Measurements from ENCODE around the gene SRPK2.

The SRPK2 gene

DNA sequence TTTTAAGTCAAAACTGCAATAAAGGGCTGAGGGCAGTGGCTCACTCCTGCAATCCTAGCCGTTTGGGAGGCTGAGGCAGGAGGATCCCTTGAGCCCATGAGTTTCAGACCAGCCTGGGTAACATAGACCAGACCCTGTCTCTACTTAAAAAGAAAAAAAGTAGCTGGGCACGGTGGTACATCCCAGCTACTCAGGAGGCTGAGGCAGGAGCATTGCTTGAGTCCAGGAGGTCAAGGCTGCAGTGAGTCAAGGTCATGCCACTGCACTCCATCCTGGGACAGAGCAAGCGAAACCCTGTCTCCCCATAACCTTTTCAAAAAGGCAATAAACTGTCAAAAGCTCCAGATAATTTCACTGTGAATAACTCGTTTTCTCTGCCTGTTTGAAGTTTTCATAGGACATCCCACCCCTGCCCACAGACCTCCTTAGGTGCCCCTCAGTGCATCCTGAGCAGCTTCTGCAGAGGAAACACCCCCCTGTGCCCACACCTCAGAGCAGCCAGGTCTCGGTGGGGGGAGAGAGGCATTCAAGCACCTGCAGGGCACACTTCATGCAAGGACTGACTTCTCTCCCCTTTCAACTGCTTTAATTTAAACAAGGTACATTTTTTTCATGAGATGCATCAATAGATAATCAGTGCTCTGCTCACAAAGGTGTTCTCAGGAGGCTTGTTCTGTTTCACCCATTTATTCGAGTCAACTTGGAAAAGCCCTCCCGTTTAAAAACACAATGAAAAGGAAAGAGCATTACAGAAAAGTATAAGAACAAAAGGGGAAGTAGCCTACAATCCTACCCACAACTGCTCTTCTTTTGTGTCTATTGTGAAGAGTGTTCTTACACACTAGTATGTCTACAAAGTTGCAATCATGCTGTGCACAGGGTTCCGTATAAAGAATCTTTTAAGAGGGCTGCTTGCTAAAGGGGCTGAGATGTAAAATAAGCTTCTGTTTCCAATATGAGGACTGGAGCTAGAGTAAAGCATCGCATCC is 269.8 kb downstream of the SRPK2 start:
- peak in 1 of 2 experiments; percentile 75 for DNase-seq (ENCODE audit: low spot score in 2 of 2)
- in situ Hi-C loops (cut with MboI; ENCODE audit: low sequenced_read_pairs): no loop called here

DNA sequence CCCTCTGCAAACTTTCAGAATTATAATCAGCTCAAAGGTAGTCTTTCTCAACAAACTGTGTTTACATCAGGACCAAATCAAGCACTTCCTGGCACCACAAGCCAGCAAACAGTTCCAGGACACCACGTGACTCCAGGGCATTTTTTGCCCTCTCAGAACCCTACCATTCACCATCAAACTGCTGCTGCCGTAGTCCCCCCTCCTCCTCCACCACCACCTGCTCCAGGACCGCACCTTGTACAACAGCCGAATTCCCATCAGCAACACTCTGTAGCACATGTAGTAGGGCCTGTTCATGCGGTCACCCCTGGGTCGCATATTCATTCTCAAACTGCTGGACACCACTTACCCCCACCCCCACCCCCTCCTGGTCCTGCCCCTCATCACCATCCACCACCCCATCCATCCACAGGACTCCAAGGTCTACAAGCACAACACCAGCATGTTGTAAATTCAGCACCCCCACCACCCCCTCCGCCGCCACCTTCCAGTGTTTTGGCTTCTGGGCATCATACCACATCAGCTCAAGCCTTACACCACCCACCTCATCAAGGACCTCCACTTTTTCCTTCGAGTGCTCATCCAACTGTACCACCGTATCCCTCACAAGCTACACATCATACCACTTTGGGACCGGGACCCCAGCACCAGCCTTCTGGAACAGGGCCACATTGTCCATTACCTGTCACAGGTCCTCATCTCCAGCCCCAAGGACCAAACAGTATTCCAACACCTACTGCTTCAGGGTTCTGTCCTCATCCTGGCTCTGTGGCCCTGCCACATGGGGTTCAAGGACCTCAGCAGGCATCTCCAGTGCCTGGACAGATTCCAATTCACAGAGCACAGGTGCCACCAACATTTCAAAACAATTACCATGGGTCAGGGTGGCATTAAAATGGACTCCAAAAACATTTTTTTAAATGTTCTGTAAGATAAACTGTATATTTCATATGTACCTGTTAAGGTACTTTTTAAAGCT is 276.0 kb downstream of the SRPK2 start:
- Histone ChIP-seq H3K4me3 (no peak overlapping the region), H3K4me1 (peaks cover 12% of the 10 kb centered on the region), H3K36me3 (replicated peaks) (peaks cover 64% of the 10 kb centered on the region), H3K27me3 (ENCODE audit: low read depth) (no peaks in the 10 kb centered on the region), H3K9me3 (no peaks in the 10 kb centered on the region)
- in situ Hi-C loops (cut with MboI; ENCODE audit: low sequenced_read_pairs): no loop called here
- DNase-seq (ENCODE audit: low spot score in 2 of 2): no peak

More for the DNA sequence above, 269.8 kb downstream of the SRPK2 start:
- Histone ChIP-seq H3K4me1 (peaks cover 27% of the 10 kb centered on the region), H3K27me3 (ENCODE audit: low read depth) (no peaks in the 10 kb centered on the region), H3K4me3 (no peak overlapping the region), H3K36me3 (replicated peaks) (peaks cover 12% of the 10 kb centered on the region), H3K9me3 (no peaks in the 10 kb centered on the region)

DNA sequence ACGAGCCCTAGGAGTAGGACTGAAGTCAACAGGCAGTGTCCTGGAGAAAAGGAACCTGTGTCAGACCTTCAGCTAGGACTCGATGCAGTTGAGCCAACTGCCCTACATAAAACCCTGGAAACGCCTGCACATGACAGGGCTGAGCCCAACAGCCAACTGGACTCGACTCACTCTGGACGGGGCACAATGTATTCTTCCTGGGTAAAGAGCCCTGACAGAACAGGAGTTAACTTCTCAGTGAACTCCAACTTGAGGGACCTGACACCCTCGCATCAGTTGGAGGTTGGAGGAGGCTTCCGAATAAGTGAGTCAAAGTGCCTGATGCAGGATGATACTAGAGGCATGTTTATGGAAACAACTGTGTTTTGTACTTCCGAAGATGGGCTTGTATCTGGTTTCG is 281.3 kb downstream of the SRPK2 start:
- H3K4me3 ChIP-seq: no peak overlapping the region
- peaks cover 84% of the 10 kb centered on the region for H3K36me3 ChIP-seq (replicated peaks)
- H3K9me3 ChIP-seq: no peaks in the 10 kb centered on the region
- in situ Hi-C loops (cut with MboI; ENCODE audit: low sequenced_read_pairs): no loop called here
- no peaks in the 10 kb centered on the region for H3K27me3 ChIP-seq (ENCODE audit: low read depth)
- DNase-seq (ENCODE audit: low spot score in 2 of 2): no peak
- no peaks in the 10 kb centered on the region for H3K4me1 ChIP-seq

DNA sequence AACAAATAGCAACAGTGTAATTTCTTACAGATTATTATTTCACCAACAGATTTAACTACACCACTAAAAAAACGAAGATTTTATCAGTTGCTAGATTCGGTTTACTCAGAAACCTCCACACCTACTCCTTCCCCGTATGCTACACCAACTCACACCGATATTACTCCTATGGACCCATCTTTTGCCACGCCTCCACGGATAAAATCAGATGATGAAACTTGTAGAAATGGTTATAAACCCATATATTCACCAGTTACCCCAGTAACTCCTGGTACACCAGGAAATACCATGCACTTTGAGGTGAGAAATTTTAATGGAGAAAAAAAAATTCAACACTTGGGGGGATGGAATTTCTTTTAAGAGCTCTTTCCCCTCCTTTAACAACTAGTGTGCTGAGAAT is 282.2 kb downstream of the SRPK2 start:
- no peaks in the 10 kb centered on the region for H3K9me3 ChIP-seq
- peaks cover 80% of the 10 kb centered on the region for H3K36me3 ChIP-seq (replicated peaks)
- H3K4me3 ChIP-seq: no peak overlapping the region
- H3K27me3 ChIP-seq (ENCODE audit: low read depth): no peaks in the 10 kb centered on the region
- in situ Hi-C loops (cut with MboI; ENCODE audit: low sequenced_read_pairs): no loop called here
- DNase-seq (ENCODE audit: low spot score in 2 of 2): no peak
- no peaks in the 10 kb centered on the region for H3K4me1 ChIP-seq

DNA sequence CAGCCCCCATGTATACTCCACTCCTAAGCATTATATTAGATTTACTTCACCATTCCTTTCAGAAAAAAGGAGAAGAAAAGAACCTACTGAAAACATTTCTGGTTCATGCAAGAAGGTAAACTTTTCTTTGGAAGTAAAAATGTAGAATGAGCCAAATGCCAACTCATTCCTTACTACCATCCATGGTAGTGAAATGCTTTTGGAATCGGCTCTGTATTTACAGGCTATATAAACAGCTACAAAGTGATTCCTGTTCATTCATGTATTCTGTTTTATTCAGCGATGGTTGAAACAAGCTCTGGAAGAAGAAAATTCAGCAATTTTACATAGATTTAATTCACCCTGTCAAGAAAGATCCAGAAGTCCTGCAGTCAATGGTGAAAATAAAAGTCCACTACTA is 283.1 kb downstream of the SRPK2 start:
- Histone ChIP-seq H3K27me3 (ENCODE audit: low read depth) (no peaks in the 10 kb centered on the region), H3K36me3 (replicated peaks) (peaks cover 71% of the 10 kb centered on the region), H3K4me3 (no peak overlapping the region), H3K4me1 (no peaks in the 10 kb centered on the region), H3K9me3 (no peaks in the 10 kb centered on the region)
- DNase-seq (ENCODE audit: low spot score in 2 of 2): no peak
- in situ Hi-C loops (cut with MboI; ENCODE audit: low sequenced_read_pairs): no loop called here

DNA sequence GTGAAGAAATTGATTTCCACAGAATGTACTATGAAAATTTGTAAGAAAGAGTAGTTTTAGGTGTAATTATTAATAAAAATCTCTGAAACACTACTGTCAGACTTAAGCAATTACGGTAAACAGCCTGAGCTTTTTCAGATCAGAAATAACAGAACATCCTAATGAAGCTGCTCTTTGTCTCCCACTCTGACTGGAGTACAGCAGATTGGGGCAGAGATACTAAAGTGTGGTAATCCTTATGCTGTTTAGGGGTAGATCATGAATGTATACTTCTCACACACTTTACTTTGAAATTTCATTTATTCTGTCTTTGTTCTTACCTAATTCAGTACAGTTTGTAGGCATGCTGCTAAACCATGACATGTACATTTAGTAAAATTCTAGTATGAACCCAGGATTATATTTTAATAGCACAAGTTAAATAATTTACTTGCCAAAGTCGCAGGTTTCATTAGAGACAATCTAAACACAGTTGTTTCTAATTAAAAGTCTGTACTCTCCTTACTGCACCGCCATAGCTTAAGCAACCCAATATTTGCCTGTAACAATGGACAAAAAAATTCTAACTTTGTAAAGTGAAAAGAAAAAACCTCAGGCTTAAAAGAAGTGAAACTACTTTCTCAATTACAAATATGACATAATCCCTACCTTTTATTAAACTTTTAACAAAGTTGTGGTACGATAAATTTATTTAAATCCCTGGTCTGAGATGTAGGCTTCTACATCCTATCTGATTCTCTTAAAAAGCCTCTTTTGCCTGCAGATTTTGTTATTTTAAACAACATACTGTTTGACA is 286.0 kb downstream of the SRPK2 start:
- Histone ChIP-seq H3K4me3 (no peak overlapping the region), H3K36me3 (replicated peaks) (peaks cover 56% of the 10 kb centered on the region), H3K4me1 (no peaks in the 10 kb centered on the region), H3K9me3 (no peaks in the 10 kb centered on the region), H3K27me3 (ENCODE audit: low read depth) (no peaks in the 10 kb centered on the region)
- in situ Hi-C loops (cut with MboI; ENCODE audit: low sequenced_read_pairs): no loop called here
- no peak for DNase-seq (ENCODE audit: low spot score in 2 of 2)

DNA sequence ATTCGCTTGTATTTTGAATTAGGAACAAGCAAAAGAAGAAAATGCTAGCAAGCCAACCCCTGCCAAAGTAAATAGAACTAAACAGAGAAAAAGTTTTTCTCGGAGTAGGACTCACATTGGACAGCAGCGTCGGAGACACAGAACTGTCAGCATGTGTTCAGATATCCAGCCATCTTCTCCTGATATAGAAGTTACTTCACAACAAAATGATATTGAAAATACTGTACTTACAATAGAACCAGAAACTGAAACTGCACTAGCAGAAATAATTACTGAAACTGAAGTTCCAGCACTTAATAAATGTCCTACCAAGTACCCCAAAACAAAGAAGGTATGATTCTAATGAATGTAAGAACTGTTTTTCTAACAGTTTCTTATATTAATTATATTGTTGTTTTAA is 286.9 kb downstream of the SRPK2 start:
- no peak for DNase-seq (ENCODE audit: low spot score in 2 of 2)
- no peaks in the 10 kb centered on the region for H3K4me1 ChIP-seq
- H3K4me3 ChIP-seq: no peak overlapping the region
- no peaks in the 10 kb centered on the region for H3K9me3 ChIP-seq
- peaks cover 51% of the 10 kb centered on the region for H3K36me3 ChIP-seq (replicated peaks)
- in situ Hi-C loops (cut with MboI; ENCODE audit: low sequenced_read_pairs): no loop called here
- no peaks in the 10 kb centered on the region for H3K27me3 ChIP-seq (ENCODE audit: low read depth)

DNA sequence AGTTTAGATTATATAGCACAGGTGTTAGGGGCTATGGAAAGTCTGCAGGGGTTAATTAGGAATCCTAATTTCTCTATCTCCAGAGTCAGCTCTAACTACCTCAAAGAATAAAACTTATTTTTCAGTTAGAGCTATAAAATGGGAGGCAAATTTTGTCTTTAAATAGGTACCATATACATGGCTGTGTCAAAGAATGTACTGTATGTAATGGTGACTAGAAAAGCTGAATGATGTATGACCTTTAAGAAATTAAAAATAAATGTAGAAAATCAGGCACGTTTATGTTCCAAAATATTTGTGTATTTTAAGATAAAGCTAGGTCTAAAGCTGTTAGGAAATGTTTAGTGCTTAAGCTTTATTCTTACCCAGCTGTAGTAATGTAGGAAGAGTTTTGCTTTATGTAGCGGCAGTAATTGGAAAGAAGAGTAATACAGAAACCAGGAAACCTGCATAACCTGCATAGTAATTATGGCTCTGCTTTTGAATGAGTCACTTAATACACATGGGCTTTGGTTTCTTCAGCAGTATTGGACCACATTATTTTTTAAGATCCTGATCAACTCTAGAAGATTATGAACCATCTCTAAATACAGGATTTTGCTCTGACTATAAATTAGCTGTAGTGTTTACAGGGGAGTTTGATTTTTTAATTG is 289.7 kb downstream of the SRPK2 start:
- Histone ChIP-seq H3K27me3 (ENCODE audit: low read depth) (no peaks in the 10 kb centered on the region), H3K4me1 (no peaks in the 10 kb centered on the region), H3K36me3 (replicated peaks) (peaks cover 40% of the 10 kb centered on the region), H3K4me3 (no peak overlapping the region), H3K9me3 (no peaks in the 10 kb centered on the region)
- in situ Hi-C loops (cut with MboI; ENCODE audit: low sequenced_read_pairs): no loop called here
- DNase-seq (ENCODE audit: low spot score in 2 of 2): no peak

DNA sequence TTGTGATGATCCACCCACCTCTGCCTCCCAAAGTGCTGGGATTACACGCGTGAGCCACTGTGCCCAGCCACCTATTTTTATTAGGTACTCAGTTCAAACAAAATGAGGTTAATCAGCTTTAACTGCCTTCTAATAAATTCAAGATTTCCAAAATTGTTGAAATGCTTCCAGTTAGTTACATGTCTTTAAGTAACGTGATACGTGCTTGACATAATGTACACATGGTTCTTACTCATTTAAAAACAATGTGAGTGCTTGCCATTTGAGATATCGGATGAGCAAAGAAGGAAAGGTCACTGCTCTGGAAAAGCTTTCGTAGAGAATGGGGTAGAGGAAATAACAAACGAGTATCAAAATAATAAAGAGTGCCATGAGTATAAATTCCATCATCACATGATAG is 291.1 kb downstream of the SRPK2 start:
- Histone ChIP-seq H3K36me3 (replicated peaks) (peaks cover 37% of the 10 kb centered on the region), H3K4me1 (no peaks in the 10 kb centered on the region), H3K4me3 (no peak overlapping the region), H3K27me3 (ENCODE audit: low read depth) (no peaks in the 10 kb centered on the region), H3K9me3 (no peaks in the 10 kb centered on the region)
- no peak for DNase-seq (ENCODE audit: low spot score in 2 of 2)
- in situ Hi-C loops (cut with MboI; ENCODE audit: low sequenced_read_pairs): no loop called here

DNA sequence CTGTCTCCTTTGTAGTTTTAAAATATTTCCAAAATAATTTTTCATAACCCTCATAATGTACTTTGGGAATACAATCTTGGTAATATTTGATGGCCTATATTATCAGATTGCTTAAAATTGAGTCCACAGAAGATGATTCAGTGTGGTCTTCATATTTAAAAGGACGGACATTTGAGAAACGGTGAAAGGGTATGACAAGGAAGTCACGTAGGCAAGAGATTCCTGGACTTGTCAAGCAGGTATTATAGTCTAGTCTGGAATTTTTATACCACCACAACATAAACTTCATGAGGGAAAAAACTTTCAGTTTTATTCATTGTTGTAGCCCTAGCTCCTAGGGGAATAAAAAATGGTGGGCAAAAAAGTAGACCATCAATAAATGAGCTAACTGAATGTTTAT is 292.4 kb downstream of the SRPK2 start:
- Histone ChIP-seq H3K9me3 (no peaks in the 10 kb centered on the region), H3K4me1 (no peaks in the 10 kb centered on the region), H3K27me3 (ENCODE audit: low read depth) (no peaks in the 10 kb centered on the region), H3K36me3 (replicated peaks) (peaks cover 35% of the 10 kb centered on the region), H3K4me3 (no peak overlapping the region)
- no peak for DNase-seq (ENCODE audit: low spot score in 2 of 2)
- in situ Hi-C loops (cut with MboI; ENCODE audit: low sequenced_read_pairs): no loop called here

DNA sequence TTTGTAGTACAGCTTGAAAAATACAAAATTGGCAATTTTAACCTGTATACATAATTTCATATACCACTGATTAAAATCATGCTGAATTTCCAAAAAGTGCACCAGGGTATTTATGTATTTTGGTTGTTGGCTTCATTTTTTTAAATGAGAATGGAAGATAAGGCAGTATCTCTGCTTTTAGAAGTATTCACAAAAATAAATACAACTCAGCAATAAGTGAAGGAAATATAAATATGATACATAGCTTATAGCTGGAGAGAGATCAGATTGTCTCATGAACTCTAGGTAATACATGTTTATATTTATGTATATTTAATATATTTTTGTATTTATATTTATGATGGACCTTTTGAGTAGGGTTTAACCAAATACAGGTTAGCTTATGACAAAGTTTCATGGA is 293.8 kb downstream of the SRPK2 start:
- in situ Hi-C loops (cut with MboI; ENCODE audit: low sequenced_read_pairs): no loop called here
- H3K36me3 ChIP-seq (replicated peaks): peaks cover 46% of the 10 kb centered on the region
- H3K4me3 ChIP-seq: no peak overlapping the region

DNA sequence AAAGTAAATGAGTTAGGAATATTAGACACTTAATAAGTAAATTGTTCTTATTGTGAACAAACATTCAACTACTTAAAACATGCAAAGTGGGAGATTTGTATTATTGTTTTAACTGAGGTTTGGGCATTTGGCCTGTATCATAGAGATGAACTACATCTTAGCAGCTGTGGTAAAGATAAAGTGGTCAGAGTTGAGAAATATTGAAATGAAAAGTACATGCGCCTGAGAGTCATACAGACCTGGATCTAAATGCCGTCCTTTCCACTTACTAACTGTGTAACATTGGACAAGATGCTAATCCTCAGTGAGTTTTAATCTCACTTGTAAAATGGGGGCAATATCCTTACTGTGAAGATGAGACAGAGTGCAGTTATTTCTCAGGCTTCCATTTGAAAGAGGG is 300.3 kb downstream of the SRPK2 start:
- H3K4me3 ChIP-seq: no peak overlapping the region
- DNase-seq (ENCODE audit: low spot score in 2 of 2): no peak
- H3K4me1 ChIP-seq: no peaks in the 10 kb centered on the region
- in situ Hi-C loops (cut with MboI; ENCODE audit: low sequenced_read_pairs): no loop called here
- H3K27me3 ChIP-seq (ENCODE audit: low read depth): no peaks in the 10 kb centered on the region
- H3K9me3 ChIP-seq: no peaks in the 10 kb centered on the region
- peaks cover 53% of the 10 kb centered on the region for H3K36me3 ChIP-seq (replicated peaks)

More for the DNA sequence above, 293.8 kb downstream of the SRPK2 start:
- no peaks in the 10 kb centered on the region for H3K9me3 ChIP-seq
- no peaks in the 10 kb centered on the region for H3K4me1 ChIP-seq
- H3K27me3 ChIP-seq (ENCODE audit: low read depth): no peaks in the 10 kb centered on the region
- no peak for DNase-seq (ENCODE audit: low spot score in 2 of 2)

DNA sequence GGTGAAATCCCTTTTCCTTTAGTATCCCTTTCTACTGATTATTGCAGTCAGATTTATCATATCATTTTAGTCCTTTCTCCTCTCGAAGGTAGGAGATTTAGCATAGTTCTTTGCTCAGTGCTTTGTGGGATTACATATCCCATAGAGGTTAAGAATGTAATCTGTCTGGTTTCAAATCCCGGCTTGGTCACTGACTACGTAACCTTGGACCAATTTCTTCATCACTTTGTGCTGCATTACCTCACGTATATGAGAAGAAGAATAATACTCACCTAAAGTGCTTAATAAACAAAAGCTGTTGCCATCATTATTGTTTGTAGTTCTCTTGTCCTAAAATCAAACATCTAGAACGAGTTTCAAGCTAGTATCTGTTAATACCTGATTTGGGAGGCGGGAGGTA is 300.7 kb downstream of the SRPK2 start:
- H3K27me3 ChIP-seq (ENCODE audit: low read depth): no peaks in the 10 kb centered on the region
- no peaks in the 10 kb centered on the region for H3K9me3 ChIP-seq
- no peaks in the 10 kb centered on the region for H3K4me1 ChIP-seq
- peaks cover 54% of the 10 kb centered on the region for H3K36me3 ChIP-seq (replicated peaks)
- no peak for DNase-seq (ENCODE audit: low spot score in 2 of 2)
- in situ Hi-C loops (cut with MboI; ENCODE audit: low sequenced_read_pairs): no loop called here
- H3K4me3 ChIP-seq: no peak overlapping the region
